ENCODE results near the gene RAD51B.

- no peak for TF ChIP-seq CTCF (conservative IDR thresholded peaks at IDR 0.05)
- no peak for TF ChIP-seq EZH2 (IDR thresholded peaks at IDR 0.05; ENCODE audit: low read depth)
Measured at GRCh38 chr14:68674538-68675232, 855.1 kb downstream of the RAD51B start.
